GM12874 (cell line): ENCODE measurements around the gene GMCL2.

Experiments used
- TF ChIP-seq, protein P1 (sequence below): IDR thresholded peaks from 2 replicates; pipeline ENCODE4 v1.5.1; 2011; ENCODE audit warnings: low read depth, mild to moderate bottlenecking, control low read depth, low read length, moderate library complexity; ENCODE audit not compliant: insufficient read depth

The GMCL2 gene

GRCh38 chr5:178143246-178143645, 43.9 kb downstream of the GMCL2 start:
- TF ChIP-seq, protein P1, sequence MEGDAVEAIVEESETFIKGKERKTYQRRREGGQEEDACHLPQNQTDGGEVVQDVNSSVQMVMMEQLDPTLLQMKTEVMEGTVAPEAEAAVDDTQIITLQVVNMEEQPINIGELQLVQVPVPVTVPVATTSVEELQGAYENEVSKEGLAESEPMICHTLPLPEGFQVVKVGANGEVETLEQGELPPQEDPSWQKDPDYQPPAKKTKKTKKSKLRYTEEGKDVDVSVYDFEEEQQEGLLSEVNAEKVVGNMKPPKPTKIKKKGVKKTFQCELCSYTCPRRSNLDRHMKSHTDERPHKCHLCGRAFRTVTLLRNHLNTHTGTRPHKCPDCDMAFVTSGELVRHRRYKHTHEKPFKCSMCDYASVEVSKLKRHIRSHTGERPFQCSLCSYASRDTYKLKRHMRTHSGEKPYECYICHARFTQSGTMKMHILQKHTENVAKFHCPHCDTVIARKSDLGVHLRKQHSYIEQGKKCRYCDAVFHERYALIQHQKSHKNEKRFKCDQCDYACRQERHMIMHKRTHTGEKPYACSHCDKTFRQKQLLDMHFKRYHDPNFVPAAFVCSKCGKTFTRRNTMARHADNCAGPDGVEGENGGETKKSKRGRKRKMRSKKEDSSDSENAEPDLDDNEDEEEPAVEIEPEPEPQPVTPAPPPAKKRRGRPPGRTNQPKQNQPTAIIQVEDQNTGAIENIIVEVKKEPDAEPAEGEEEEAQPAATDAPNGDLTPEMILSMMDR, result no peak

- TF ChIP-seq, protein P1, result no peak
Observed at GRCh38 chr5:178142642-178143041, 44.5 kb downstream of the GMCL2 start.

DNA sequence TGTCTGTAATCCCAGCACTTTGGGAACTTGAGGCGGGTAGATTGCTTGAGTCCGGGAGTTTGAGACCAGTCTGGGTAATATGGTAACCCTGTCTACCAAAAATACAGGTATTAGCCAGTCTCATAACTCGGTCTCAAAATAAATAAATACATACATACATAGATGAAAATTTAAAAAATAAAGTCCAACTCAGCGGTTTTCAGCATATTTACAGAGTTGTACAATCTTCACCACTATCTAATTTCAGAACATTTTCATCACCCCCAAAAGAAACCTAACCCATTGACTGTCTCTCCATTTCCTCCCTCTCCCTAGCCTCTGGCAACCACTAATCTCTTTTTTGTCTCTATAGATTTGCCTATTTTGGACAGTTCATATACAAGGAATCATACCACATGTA, 45.6 kb downstream of the GMCL2 start:
- TF ChIP-seq, protein P1, result no peak

GRCh38 chr5:178137991-178138390, 49.2 kb downstream of the GMCL2 start:
- TF ChIP-seq, protein P1, result no peak

DNA sequence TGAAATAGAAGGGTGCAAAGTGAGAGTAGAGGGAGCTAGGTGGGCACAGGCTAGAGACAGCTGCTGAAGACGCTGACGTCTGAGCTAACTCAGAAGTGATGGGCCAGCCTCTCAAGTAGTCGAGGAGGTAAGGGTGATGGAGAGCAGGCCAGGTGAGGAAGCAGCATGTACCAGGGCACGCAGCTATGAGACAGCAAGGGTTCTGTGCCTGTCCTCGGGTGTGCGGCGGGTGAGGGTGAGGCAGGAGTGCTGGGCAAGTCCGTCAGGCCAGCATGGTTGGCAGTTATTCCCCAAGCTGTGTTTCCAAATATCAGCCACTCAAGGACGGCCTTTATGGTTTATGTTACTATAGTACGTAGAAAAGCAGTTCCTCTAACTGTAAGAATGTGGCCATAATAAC, 50.2 kb downstream of the GMCL2 start:
- TF ChIP-seq, protein P1, result no peak
